ENCODE results near the gene KIF11.

KIF11 gene

DNA sequence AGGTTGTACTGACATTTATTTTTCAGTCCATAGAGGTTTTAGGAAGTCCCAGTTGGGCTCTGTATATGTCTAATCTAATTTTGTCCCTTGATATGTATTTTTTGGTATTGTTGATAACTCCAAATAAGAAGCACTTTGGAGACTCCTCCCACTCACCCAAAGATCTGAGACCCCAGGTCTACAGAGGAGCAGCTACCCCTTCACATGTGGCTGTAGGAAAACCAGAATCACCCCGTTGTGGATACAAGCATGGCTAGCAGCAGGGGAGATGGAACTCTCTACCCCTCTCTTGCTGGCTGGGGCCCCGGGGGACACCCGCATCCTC lies 106.2 kb downstream of the KIF11 start:
- in situ Hi-C loops (cut with HindIII; ENCODE audit: low sequenced_read_pairs), result no loop called here
- TF ChIP-seq, protein P1, sequence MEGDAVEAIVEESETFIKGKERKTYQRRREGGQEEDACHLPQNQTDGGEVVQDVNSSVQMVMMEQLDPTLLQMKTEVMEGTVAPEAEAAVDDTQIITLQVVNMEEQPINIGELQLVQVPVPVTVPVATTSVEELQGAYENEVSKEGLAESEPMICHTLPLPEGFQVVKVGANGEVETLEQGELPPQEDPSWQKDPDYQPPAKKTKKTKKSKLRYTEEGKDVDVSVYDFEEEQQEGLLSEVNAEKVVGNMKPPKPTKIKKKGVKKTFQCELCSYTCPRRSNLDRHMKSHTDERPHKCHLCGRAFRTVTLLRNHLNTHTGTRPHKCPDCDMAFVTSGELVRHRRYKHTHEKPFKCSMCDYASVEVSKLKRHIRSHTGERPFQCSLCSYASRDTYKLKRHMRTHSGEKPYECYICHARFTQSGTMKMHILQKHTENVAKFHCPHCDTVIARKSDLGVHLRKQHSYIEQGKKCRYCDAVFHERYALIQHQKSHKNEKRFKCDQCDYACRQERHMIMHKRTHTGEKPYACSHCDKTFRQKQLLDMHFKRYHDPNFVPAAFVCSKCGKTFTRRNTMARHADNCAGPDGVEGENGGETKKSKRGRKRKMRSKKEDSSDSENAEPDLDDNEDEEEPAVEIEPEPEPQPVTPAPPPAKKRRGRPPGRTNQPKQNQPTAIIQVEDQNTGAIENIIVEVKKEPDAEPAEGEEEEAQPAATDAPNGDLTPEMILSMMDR (IDR thresholded peaks at IDR 0.05; ENCODE audit: low read depth, low read length, missing control alignments), result no peak

GRCh38 chr10:92699518-92700381 lies 106.8 kb downstream of the KIF11 start:
- DNase-seq (ENCODE audit: low read depth), result no peak
- TF ChIP-seq, protein P1 (IDR thresholded peaks at IDR 0.05; ENCODE audit: low read depth, low read length, missing control alignments), result no peak
- in situ Hi-C loops (cut with HindIII; ENCODE audit: low sequenced_read_pairs), result no loop called here
- peak overlapping the region; percentile 39 for H3K4me3 ChIP-seq (ENCODE audit: low read depth, low read length)

More for the DNA sequence above, 106.2 kb downstream of the KIF11 start:
- H3K4me3 ChIP-seq (ENCODE audit: low read depth, low read length), result peak overlapping the region; percentile 39
- DNase-seq (ENCODE audit: low read depth), result no peak

DNA sequence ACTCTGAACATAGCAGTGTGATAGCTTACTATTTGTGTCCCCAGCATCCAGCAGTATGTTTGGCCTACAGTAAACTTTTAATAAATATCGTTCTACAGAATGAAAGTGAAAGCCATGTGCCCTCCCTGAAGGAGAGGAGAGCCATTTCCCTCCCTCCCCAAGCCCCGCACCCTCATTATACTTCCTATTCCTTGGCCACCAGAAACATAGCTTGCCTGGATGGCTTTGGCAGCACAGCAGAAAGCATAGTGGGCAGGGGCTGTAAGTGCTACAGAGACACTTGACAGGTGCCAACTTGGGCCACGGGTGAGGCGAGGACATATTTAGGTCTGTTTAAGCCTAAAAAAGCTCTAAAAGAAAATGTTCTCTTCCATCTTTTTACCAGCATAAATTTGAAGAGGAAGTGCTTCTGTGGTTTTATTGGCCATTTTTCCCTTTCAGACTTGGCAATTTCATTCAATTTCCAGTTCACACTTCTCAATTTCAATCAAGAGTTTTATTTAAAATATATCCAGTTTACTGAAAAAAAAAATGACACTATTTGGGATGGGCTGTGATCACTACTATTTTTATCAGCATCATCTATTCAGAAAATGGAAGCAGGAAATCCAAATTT lies 109.5 kb downstream of the KIF11 start:
- DNase-seq (ENCODE audit: low read depth), result no peak
- H3K4me3 ChIP-seq (ENCODE audit: low read depth, low read length), result no peak overlapping the region
- TF ChIP-seq, protein P1 (IDR thresholded peaks at IDR 0.05; ENCODE audit: low read depth, low read length, missing control alignments), result no peak
- in situ Hi-C loops (cut with HindIII; ENCODE audit: low sequenced_read_pairs), result no loop called here

Data from astrocyte of the cerebellum (primary cell).